Esophagus squamous epithelium (tissue), 5 donors: ENCODE results near the gene DIS3L2. TPM values are rescaled to one million over a fixed set of nuclear protein-coding genes. Genes with fewer than 3 reads are reported as not detected.
A peak's percentile ranks its signal among the peaks of the same experiment; 100 is the strongest.

Experiments
- DNase-seq: peaks from one replicate; lab custom pipeline; 2025; lab: John Stamatoyannopoulos, UW
- H3K27ac ChIP-seq, 4 donors: fragments of 200-600 bp; sonication (generic); one replicate each; pipeline ENCODE4 v1.5.1; 2016 to 2019; ENCODE audit warnings: mild to moderate bottlenecking in 1 of 4
- H3K27me3 ChIP-seq, 4 donors: fragments of 200-600 bp; sonication (generic); 1 replicate in 3 of 4; 2 replicates in 1 of 4; pipeline versions ENCODE4 v1.5.1 to v1.6.0; 2017 to 2021; ENCODE audit warnings: antibody characterized with exemption in 1 of 4
- H3K36me3 ChIP-seq, 3 donors: fragments of 200-600 bp; sonication (generic); one replicate each; pipeline ENCODE4 v1.5.1; 2016 to 2019
- H3K4me1 ChIP-seq, 3 donors: fragments of 200-600 bp; sonication (generic); one replicate each; pipeline ENCODE4 v1.5.1; 2017 to 2019
- H3K4me3 ChIP-seq, 4 donors: fragments of 200-600 bp; sonication (generic); 1 replicate in 3 of 4; 2 replicates in 1 of 4; pipeline ENCODE4 v1.5.1; 2016 to 2019; ENCODE audit warnings: mild to moderate bottlenecking in 2 of 4, moderate library complexity in 1 of 4
- H3K9me3 ChIP-seq, 3 donors: fragments of 200-600 bp; sonication (generic); one replicate each; pipeline ENCODE4 v1.5.1; 2016 to 2019
- POLR2A ChIP-seq, 4 donors: fragments of 450-650 bp; IDR thresholded peaks; one replicate each; pipeline ENCODE4 v1.6.1; 2017; ENCODE audit warnings: antibody characterized with exemption in 4 of 4, mild to moderate bottlenecking in 4 of 4, moderate library complexity in 3 of 4
- whole genome bisulfite sequencing, 2 donors: methylation state at CpG; one replicate each; pipeline ENCODE4 v1.1.5; 2018; 5-methylcytosine and 5-hydroxymethylcytosine counted together
- intact Hi-C: fragments of 100-400 bp; cut with DNase I; formaldehyde crosslinking; loops from one replicate; pipeline ENCODE4 v1.15.0; 2022
- total RNA-seq, 4 donors: library from RNA; depleted of rRNA; stranded (reverse); fragments of >200 nt; gene quantifications; one replicate each; pipeline ENCODE4 v1.1.0, GENCODE V29; 2016
- TF ChIP-seq, protein P1 (sequence below), 6 experiments: fragments of 450-650 bp in 4 of 6; fragments of 200-600 bp in 2 of 6; sonication (generic) in 2 of 6; IDR thresholded peaks; one replicate each; pipeline ENCODE4 v1.5.1; 2016 to 2019; ENCODE audit warnings: antibody characterized with exemption in 6 of 6, mild to moderate bottlenecking in 4 of 6, moderate library complexity in 4 of 6
- donor health status: DM: yes; HTN: yes; CAD: no.

DIS3L2 gene
- total RNA-seq, 4 donors from 2014 or later: 14.5 to 42.8 (median 32.4) TPM

- DNase-seq: no peak
- 86 to 89% methylated on average over 6 to 7 of the region's 7 CpGs for WGBS, 2 donors
- Histone ChIP-seq H3K9me3 (no peaks in the 10 kb centered on the region), H3K36me3 (peaks cover 0 to 49% (median 0%) of the 10 kb centered on the region in 3 donors), H3K27me3 (no peaks in the 10 kb centered on the region), H3K4me1 (peaks cover 7 to 41% (median 8%) of the 10 kb centered on the region in 3 donors), H3K4me3 (no peak overlapping the region), H3K27ac (no peak overlapping the region)
- intact Hi-C loops: no loop called here
- TF ChIP-seq POLR2A (IDR thresholded peaks at IDR 0.05): no peak
- TF ChIP-seq, protein P1, sequence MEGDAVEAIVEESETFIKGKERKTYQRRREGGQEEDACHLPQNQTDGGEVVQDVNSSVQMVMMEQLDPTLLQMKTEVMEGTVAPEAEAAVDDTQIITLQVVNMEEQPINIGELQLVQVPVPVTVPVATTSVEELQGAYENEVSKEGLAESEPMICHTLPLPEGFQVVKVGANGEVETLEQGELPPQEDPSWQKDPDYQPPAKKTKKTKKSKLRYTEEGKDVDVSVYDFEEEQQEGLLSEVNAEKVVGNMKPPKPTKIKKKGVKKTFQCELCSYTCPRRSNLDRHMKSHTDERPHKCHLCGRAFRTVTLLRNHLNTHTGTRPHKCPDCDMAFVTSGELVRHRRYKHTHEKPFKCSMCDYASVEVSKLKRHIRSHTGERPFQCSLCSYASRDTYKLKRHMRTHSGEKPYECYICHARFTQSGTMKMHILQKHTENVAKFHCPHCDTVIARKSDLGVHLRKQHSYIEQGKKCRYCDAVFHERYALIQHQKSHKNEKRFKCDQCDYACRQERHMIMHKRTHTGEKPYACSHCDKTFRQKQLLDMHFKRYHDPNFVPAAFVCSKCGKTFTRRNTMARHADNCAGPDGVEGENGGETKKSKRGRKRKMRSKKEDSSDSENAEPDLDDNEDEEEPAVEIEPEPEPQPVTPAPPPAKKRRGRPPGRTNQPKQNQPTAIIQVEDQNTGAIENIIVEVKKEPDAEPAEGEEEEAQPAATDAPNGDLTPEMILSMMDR (IDR thresholded peaks at IDR 0.05): no peak
Measured at GRCh38 chr2:232306741-232307305, 345.3 kb downstream of the DIS3L2 start.

- Histone ChIP-seq H3K9me3 (peaks cover 0 to 3% (median 0%) of the 10 kb centered on the region in 3 donors), H3K4me1 (peaks cover 7 to 41% (median 8%) of the 10 kb centered on the region in 3 donors), H3K4me3 (no peak overlapping the region), H3K27me3 (no peaks in the 10 kb centered on the region), H3K27ac (peak overlapping the region in 2 of 4 donors; percentile 36 to 65), H3K36me3 (peaks cover 0 to 43% (median 0%) of the 10 kb centered on the region in 3 donors)
- TF ChIP-seq POLR2A (IDR thresholded peaks at IDR 0.05): no peak
- TF ChIP-seq, protein P1 (IDR thresholded peaks at IDR 0.05): no peak
- intact Hi-C loops: no loop called here
- no peak for DNase-seq
- 14% methylated on average over 1 of the region's 3 CpGs; no CpG with 5 or more reads in 1 of the 2 donors for WGBS, 2 donors
Measured at GRCh38 chr2:232307854-232308253, 346.3 kb downstream of the DIS3L2 start.

GRCh38 chr2:232308986-232309385 is 347.5 kb downstream of the DIS3L2 start:
- Histone ChIP-seq H3K4me3 (no peak overlapping the region), H3K4me1 (peaks cover 7 to 43% (median 8%) of the 10 kb centered on the region in 3 donors), H3K27me3 (no peaks in the 10 kb centered on the region), H3K27ac (peak overlapping the region in 2 of 4 donors; percentile 36 to 65), H3K36me3 (peaks cover 0 to 38% (median 0%) of the 10 kb centered on the region in 3 donors), H3K9me3 (peaks cover 0 to 10% (median 0%) of the 10 kb centered on the region in 3 donors)
- DNase-seq: no peak
- TF ChIP-seq POLR2A (IDR thresholded peaks at IDR 0.05): no peak
- TF ChIP-seq, protein P1 (IDR thresholded peaks at IDR 0.05): no peak
- WGBS, 2 donors: 65 to 72% methylated on average over 2 to 3 of the region's 3 CpGs
- intact Hi-C loops: no loop called here

GRCh38 chr2:232309592-232309991 is 348.1 kb downstream of the DIS3L2 start:
- no peaks in the 10 kb centered on the region for H3K27me3 ChIP-seq
- TF ChIP-seq, protein P1 (IDR thresholded peaks at IDR 0.05): no peak
- TF ChIP-seq POLR2A (IDR thresholded peaks at IDR 0.05): no peak
- 49 to 80% methylated on average over 1 to 2 of the region's 4 CpGs for WGBS, 2 donors
- DNase-seq: no peak
- H3K27ac ChIP-seq: peak overlapping the region in 3 of 4 donors; percentile 2 to 65 (median 13)
- H3K4me1 ChIP-seq: peaks cover 7 to 49% (median 9%) of the 10 kb centered on the region in 3 donors
- H3K4me3 ChIP-seq: no peak overlapping the region
- peaks cover 0 to 10% (median 0%) of the 10 kb centered on the region in 3 donors for H3K9me3 ChIP-seq
- intact Hi-C loops: no loop called here
- H3K36me3 ChIP-seq: peaks cover 0 to 34% (median 0%) of the 10 kb centered on the region in 3 donors

DNA sequence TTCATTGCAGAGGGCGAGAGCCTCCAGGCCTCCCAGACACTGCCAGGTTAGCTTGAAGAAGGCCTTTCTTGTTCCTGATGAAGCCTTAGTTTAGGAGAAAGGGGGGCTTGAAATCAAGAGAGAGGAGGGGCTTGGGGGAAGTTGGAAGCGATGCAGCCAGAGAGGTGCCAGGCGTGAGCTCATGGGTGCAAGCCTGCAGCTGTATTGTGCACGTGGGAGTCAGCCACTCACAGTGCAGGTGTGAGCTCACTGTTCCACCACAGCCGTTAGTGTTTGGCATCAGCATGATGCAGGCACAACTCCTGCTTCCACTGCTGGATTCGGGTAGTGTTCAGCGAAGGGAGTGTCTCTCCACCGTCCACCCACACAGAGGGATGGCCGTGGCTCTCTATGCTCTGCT is 348.6 kb downstream of the DIS3L2 start:
- Histone ChIP-seq H3K27ac (peak overlapping the region in 3 of 4 donors; percentile 2 to 65 (median 13)), H3K4me3 (no peak overlapping the region), H3K4me1 (peaks cover 13 to 54% (median 15%) of the 10 kb centered on the region in 3 donors), H3K36me3 (peaks cover 0 to 29% (median 0%) of the 10 kb centered on the region in 3 donors), H3K9me3 (peaks cover 0 to 10% (median 0%) of the 10 kb centered on the region in 3 donors), H3K27me3 (no peaks in the 10 kb centered on the region)
- 46 to 59% methylated on average over 4 to 9 of the region's 9 CpGs for WGBS, 2 donors
- no peak for TF ChIP-seq POLR2A (IDR thresholded peaks at IDR 0.05)
- TF ChIP-seq, protein P1 (IDR thresholded peaks at IDR 0.05): no peak
- no peak for DNase-seq
- intact Hi-C loops: no loop called here
